HG03378 (cell line): Measurements from ENCODE around the gene SUGCT.
"Not testable (repeated sequence)": the region's sequence is repeated elsewhere in the genome, so short reads cannot be mapped to it uniquely, and the experiment has no call there.

Experiments used
- ATAC-seq: cut with Tn5 transposase; IDR thresholded peaks from one replicate; pipeline ENCODE4 v1.9.1; 2021; ENCODE audit warnings: mild to moderate bottlenecking, moderate library complexity; ENCODE audit not compliant: unreplicated experiment

The SUGCT gene

DNA sequence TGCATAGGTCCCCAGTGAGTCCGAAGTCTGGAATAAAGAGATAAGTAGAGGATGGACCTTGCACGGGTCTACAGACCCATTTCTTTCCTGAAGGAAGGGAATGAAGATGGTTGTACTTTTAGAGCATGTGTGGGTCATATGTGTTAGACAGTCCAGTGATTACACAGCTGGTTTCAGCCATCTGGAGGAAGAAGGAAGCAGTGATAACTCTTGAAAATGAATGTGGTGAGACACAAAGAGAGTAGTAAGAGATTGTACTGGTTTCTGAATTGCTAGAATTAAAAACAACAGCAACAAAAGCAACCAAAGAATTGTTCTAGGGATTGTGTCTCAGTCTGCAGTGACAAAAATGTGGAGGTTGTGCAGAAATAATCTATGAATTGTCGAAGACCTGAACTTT is 258.9 kb downstream of the SUGCT start:
- ATAC-seq, result no peak

DNA sequence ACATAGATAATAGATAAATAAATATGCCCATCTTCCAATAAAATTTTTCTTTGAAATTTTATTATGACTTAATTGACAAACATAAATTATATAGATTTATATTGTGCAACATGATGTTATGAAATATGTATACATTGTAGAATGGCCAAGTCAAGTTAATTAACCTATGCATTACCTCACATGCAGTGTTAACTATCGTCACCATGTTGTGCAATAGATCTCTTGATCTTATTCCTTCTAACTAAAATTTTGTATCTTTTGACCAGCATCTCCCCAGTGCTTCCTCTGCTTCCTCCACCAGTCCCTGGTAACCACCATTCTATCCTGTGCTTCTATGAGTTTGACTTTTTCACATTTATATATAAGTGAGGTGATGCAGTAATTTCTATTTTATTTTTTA is 259.6 kb downstream of the SUGCT start:
- ATAC-seq, result no peak

DNA sequence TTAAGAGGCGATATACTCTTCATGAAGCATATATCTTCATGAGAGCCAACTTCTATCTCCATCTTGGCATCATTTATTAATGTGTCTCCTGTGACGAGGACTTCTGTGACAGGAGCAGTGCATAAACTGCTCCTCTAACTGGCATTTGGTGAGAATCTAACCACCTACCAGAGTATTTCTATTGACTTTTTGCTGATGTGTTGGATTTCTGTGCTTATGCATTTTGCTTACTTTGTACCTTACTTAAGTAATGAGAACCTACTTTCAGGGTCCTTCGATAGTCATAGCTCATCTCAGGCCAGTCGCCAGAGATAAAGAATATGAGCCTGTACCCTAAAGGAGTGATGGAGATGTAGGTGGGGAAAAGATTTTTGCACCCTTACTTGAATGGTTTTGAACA is 265.7 kb downstream of the SUGCT start:
- ATAC-seq, result no peak

DNA sequence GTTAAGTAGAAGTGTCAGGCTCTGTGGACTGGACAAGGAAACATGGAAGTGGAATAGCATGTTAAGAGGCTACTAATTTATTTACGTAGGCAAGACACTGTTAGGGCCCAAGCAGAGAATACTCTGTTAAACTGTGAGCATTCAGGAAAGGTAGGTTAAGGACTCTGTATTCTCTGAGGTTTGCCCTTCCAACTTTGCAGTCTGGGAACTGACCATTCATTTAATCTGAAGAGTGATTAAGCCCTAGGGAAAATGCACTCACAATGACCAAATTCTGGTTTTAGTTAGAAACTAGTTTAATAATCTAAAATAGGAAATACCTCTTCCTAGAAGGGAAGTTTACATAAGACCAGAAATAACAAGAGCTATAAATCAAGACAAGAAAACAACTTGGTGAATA is 266.6 kb downstream of the SUGCT start:
- ATAC-seq, result no peak

DNA sequence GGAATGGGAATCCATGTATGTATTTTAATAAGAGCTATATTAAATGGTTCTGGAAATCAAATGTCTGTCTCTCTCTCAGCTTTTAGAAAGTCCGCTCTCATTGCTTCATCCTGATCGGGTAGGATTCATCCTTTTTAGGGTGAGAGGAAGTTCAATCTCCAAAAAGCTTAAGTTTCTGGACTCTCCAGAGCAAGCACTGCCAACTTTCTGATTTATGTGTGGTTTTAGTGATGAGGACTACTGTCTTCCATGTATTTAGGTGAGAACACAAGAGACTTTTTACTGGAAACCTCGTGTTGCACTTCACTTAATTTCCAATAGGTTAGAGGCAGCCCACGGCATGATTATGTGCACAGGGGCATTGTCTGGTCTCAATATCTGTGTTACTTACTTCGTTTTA is 267.9 kb downstream of the SUGCT start:
- no peak for ATAC-seq

DNA sequence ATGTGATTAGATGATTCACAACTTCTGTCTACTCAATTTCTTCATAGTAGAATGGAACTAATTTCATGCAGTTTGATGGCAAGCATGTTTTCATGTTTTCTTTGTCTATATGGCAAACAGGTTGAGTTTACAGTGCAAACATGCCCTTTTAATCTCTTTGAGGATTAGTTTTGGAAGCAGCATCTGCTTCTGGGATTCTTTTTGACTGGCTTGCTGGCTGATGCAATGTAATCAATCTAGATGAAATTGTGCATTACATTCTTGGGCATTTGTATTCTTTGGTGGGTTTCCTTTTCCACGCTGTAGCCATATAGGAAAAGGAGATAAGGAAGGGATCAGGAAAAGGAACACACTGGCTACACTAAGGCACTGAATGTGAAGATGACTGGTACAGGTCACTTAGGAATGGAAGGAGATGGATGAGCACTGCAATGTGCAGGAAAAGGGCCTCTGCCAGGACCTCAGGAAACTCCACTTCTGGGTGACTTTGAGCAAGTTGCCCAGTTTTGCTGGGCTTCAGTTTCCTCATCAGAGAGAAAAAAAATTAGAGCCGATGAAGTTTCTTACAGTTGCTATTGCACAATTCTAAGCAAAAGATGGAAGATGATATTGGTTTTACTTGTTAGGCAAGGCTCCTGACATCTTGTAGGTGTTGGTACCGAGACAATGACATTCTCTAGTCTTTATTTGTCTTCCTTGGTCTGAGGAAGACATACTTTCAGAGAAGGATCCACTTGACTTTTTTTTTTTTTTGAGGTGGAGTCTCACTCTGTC is 269.1 kb downstream of the SUGCT start:
- ATAC-seq, result no peak

DNA sequence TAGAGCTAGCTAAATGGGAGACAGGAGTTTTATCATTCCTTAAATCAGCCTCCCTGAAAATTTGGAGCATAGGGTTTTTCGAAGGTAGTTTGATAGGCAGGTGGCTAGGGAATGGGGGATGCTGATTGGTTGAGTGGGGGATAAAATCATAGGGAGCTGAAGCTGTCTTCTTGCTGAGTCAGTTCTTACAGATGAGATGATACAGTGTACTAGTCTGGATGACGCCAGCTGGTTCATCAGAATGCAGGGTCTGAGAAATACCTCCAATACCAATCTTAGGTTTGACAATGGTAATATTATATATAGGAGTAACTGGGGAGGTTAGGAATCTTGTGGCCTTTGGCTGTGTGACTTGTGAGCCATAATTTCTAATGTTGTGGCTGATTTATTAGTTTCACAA is 271.2 kb downstream of the SUGCT start:
- no peak for ATAC-seq

DNA sequence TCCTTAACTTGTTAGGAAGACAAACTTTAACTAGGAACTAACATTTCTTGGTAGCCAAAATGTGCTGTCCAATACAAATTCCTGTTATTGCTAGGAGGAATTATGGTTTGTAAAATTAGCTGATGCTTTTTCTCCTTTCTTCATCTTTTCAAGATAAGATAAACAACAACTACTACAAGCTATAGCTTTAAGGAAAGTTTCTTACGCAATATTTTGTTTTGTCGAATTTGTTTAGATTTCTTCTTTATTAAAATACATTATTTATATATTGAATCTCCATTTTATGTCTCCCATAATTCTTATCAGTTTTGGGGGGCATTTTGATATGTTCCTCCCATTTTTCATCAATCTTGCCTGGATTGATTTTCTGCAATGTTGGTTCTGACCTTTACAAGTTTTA is 277.5 kb downstream of the SUGCT start:
- ATAC-seq, result no peak

DNA sequence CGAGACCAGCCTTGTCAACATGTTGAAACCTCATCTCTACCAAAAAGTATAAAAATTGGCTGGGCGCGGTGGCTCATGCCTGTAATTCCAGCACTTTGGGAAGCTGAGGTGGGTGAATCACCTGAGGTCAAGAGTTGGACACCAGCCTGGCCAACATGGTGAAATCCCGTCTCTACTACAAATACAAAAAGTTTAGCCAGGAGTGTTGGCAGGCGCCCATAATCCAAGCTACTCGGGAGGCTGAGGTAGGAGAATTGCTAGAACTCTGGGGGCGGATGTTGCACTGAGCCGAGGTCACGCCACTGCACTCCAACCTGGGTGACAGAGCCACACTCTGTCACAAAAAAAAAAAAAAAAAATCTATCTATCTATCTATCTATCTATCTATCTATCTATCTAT is 279.9 kb downstream of the SUGCT start:
- ATAC-seq, result not testable (repeated sequence)

DNA sequence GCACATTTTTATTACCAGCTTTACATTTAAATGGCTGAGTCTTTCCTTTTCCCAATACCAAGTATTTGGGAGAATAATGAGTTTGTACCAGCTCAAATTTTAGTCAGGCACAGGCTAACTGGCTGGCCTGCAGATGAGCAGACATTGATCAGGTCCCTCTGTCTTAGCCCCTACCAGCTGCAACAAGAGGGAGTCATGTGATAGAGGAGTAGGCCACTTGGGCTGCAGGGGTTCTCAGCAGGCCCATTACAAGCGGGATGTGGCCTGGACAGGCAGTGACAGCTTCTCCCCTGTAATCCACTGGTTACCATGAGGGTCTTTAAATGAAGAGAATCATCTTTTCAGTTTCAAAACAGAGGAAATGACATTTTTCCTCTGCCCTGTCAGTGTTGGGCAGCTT is 283.6 kb downstream of the SUGCT start:
- ATAC-seq, result no peak

DNA sequence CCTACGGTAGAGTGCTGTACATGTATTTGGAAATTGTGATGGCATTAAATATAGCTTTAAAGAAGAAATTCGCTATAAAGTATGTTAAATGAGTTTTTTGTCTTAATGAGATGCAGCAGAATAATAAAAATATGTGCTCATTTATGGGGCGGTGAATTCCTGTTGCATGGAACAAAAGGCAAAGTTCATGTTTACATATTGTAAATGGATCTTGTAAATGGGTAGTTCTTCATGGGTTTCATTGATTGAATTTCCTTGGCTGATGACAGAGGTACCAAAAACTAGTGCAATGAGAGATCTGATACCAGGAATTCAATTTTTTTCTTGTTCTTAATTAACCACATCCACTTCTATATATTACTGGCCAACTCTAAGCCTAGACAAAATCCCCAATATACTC is 284.2 kb downstream of the SUGCT start:
- no peak for ATAC-seq

DNA sequence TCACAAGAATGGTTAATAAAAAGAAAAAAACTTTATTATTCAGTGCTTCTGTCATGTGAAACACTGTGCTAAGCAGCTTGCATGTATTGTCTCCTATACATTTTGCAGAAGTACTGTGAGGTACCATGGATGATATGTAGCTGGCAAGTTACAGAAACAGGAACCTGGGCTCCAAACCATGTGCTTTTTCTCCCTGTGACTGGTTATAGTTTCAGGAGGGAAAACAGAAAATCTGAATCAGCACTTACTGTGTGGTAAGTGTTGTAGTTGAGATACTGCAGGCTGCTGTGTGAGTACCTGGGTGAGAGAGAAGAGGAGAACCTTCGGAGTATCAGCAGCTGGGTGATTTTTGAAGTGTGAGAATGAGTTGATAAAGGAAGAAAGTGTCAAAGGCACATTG is 285.0 kb downstream of the SUGCT start:
- ATAC-seq, result no peak

DNA sequence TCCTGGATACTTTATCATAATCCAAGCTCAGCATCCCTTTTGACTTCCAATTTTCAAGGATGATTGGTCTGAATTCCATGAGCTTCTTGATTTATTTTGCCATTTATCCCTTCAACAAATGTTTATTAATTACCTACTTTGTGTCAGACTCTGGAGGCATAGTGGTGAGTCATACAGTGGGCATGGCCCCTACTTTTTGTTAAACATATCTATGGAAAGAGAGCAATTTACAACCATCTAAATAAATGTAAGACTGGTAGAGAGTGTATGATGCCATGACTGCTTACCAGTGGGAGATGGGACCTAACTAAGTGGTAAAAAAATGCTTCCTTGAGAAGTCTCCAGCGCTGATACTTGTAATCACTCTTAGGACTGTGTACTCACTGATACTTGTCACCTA is 286.6 kb downstream of the SUGCT start:
- ATAC-seq, result no peak

DNA sequence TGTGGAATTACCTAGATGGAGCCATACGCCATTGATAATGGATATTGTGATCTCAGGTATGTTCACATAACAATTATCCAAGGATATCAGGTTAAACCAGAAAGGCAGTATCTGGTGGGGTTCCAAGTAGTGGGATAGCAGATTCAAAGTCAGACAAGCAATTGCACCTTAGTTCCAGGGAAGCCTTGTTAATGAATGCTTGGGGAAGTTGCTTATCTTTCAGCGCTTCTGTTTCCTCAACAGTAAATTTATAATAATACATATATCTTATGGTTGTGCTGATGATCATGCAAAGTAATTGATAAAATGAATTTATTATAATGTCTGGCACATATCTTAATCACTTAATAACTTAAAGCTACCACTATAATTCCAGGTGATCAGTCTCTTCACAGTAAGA is 290.9 kb downstream of the SUGCT start:
- no peak for ATAC-seq

DNA sequence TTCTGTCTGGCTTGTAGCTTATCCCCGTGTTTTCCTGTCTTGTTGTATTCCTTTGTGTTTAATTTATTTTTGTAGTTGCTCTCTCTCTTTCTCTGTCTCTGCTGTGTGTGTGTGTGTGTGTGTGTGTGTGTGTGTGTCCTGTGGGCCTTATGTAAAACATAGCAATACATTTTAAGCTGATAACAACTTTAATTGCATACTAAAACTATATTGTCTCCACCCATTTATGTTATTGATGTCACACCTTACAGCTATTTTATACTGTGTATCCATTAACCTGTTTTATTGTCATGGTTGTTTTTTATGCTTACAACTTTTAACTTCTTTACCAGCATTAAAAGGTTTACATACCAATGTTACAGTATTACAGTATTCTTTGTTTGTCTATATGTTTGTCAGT is 293.6 kb downstream of the SUGCT start:
- no peak for ATAC-seq

DNA sequence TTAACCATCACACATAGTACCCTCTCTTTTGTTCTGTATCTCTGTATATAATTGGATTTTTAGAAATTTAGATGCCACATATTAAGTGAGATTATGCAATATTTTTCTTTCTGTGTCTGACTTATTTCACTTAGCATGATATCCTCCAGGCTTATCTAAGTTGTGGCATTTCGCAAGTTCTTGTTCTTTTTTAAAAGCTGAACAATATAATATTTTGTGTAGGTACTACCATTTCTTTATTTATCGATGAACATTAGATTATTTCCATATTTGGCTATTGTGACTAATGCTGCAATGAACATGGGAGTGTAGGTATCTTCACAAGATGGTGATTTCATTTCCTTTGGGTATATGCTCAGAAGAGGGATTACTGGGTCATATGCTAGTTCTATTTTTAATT is 295.0 kb downstream of the SUGCT start:
- ATAC-seq, result no peak

DNA sequence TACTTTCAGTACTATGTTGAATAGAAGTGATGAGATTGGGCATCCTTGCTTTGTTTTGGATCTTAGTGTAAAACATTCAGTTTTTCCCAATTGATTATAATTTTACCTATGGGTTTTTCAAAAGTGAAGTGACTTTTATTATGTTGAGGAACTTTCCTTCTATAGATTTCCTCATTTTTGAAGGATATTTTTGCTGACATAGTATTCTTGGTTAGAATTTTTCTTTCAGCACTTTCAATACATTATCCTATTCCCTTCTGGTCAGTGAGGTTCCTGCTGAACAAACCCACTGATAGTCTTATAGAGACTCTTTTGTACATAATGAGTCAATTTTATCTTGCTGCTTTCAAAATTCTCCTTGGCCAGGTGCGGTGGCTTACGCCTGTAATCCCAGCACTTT is 297.2 kb downstream of the SUGCT start:
- ATAC-seq, result no peak

DNA sequence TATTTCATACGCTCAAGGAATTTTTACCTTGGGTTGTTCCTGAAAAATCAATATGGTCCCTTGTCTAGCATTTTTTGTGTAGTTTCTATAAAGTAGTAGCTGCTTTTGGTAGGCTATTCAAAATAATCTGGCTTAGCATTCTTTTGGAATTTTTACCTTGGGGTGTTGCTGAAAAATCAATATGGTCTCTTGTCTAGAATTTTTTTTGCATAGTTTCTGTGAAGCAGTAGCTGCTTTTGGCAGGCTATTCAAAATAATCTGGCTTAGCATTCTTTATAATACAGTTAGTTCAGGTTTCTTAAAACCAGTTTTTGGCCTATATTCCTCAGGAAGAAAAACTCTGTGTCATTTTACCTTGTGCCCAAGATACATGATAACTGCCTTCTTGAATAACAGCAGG is 301.9 kb downstream of the SUGCT start:
- no peak for ATAC-seq

DNA sequence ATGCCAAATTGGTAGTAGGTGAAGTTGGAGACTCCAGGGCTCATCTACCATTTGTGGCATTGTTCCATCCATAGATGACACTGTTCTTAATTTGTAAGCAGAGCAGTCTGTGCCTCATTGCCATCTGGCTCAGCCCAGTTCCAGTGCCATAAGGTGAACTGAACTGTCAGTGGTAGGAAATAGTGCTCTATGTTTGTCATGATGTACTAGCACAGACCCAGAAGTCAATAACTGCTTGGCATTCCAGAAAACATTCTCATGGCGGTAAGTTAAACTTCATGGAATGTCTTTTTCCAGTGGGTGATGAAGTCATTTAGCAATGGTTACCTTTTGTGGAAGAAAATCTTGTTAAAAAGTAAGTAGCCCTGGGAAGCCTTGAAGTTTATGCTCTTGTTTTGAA is 302.7 kb downstream of the SUGCT start:
- ATAC-seq, result no peak

DNA sequence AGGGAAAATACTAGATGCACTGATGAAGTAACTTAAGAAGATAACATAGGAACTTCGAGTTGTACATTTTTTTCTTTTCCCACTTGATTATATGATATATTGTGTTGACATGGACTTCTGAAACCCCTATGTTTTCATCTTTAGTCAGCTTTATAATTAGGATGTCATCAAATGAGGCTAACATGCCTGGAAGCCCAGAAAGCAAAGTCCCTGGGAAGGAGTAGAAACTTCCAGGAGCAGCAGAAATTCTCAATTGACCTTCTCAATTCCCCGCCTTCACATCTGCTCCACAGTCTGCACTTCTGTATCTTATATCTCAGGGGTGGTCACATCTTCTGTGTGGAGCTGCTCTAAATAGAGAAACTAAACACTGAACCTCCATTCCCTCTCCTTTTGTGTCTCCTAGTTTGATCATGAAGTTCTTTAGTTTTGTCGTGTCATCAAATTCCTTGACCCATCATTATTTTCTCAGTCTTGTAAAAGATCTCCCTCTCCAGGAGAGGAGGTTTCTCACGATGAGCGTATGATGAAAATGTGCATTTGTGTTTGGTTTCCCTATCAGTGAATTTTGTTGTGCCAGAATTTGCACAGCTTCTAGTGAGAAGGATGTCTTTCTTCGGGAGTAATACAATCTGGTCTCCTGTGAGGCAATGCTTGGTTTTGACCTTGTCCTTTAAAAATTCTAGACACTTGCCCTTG is 303.3 kb downstream of the SUGCT start:
- ATAC-seq, result no peak

DNA sequence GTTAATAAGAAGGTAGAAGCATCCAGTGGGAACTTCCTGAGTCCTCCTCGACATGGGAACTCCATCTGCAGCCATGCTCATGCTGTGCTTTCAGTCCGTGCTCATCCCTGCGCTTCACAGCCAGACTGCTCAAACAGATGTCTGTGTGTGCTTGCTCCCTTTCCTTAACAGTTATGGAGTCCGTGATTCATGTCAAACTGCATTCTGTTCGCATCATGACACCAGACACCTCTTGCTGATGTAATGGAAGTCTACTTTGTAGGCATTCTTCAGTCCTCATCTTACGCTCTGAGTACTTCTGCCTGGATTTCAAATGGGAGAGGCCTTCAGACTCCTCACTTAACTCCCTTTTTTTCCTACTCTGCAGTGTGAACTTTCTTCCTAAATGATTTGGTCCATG is 304.9 kb downstream of the SUGCT start:
- ATAC-seq, result no peak

DNA sequence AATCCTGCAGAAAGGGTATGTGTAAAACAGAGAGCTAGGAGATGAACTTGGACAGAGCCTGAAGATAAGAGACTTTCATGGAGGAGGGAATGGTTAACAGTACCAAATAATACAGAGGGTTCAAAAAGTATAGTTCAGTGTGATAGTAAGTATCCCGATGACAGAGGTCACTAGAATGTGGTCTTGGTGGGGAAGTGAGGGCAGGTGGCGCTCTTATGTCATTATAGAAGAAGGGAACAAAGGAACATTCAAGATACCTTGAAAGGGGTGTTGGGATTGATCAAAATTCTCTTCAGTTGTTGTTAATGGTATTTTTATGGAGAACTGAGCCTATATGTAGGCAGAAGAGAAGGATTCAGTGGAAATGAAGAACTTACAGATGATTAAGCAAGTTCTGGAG is 312.5 kb downstream of the SUGCT start:
- no peak for ATAC-seq

DNA sequence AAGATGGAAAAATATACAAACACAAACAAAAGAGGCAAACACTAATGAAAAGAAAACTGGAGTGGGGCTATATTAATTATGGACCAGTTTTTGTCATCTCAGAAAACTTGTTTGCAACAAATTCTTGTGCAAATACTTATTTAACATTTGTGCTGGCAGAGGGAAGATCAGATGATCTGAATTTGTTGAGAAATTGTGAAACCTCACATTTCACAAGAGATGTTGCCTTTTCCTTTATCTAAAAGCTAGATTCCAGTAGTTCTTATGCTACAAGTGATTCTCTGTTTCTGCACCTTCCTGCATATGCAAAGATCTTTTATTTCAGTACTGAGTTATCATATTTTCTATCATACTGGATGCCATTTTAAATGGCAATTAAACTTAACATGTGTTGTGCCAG is 320.7 kb downstream of the SUGCT start:
- ATAC-seq, result no peak
